ENCODE results near the gene HMGB2.

HMGB2 gene

DNA sequence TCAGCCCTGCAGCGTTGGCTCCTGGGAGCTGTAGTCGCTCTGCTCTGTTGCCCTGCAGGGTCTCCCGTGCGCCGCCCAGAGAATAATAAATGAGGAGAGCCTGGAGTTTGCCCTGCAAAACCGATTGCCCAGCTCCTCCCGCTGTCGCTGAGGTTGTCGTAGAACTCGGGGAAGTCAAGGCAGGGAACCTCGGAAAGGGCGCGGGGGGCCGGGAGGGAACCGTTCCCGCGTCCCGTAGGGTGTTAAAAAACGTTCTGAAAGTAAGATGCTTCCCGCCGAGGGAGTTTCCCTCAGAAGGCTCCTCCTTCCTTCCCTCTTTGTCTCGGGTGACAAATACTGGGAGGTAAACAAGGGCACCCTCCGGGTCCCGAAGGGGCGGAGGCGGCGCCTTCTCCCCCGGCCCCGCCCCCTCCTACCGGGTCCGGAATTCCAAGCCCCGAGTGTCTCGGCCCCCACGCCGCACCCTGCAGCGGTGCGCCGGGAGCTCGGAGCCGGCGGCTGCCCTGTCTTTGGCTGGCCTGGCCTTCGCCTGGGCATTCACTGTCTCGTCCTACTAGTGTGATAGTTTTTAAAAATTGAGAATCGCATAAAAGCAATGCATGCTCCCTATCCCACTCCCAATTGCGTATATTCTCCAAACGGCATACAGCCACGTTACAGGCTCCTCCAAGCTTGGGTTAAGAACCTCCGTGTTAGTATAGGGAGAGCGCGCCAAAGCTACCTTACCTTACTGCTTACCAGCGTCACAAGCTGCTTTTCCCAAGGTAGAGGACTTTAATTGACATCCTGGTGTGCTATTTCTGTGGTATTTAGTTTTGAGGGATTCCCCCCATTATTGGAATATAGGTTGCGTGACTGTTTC, 964 bp upstream of the HMGB2 start:
- peak; percentile 2 for DNase-seq (ENCODE audit: low read depth)

DNA sequence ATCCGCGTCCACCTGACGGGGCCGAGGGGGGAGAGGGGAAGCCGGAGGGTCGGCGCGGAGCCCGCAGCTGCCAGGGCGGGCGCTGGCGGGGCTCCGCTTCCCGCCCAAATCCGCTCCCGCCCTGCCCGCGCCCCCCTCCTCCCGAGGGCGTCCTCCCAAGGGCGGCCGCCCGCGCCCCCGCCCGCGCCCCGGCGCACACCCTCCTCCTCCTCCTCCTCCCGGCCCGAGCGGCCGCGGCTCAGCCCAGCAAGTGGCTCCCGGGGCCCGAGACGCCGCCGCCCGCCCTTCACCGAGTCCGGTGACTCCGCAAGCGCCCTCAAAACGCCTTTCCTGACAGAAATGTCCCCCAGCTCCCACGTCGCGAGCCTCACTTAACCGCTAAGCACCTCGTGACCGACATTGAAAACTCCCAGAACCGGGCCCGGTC, 487 bp downstream of the HMGB2 start:
- DNase-seq (ENCODE audit: low read depth) = peak; percentile 30

DNA sequence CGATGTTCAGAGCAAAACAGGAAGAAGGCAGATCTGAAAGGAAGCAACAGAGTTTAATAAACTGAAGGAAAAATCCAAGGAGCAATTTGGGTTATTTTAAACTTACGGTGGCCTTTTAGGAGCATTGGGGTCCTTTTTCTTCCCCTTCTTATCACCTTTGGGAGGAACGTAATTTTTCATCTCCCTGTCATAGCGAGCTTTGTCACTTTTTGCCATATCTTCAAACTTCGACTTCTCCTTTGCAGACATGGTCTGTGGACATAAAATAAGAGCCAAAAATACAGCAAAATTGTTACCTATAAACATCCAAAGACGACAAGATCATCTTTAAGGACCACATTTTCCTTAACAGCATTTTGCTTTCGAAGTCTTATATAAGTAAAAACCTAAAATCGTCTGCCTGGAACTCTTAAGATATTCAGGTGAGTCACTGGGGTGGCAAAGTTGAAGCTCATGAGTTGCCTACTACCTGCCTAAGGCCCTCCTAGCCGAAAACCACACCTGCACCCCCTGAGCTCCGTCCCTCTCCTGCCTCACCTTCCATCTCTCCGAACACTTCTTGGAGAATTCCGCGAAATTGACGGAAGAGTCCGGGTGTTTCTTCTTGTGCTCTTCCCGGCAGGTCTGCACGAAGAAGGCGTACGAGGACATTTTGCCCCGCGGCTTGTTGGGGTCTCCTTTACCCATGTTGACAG, 1.0 kb downstream of the HMGB2 start:
- DNase-seq (ENCODE audit: low read depth) = no peak

DNA sequence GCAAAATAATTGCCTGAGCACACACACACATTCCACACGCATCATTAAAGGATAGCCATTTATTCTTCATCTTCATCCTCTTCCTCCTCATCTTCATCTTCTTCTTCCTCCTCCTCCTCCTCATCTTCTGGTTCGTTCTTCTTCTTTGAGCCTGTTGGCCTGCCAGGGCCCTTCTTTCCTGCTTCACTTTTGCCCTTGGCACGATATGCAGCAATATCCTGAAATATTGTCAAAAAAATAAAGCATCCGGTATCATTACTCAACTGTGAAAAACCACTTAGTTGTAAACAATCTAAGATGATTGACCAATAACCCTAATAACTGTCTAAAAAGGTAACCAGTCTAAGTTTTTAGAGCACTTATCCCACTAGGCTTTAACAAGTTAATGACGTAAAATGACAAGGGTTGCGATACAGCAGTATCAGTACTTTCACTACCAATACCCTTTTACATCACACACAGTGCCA, 2.1 kb downstream of the HMGB2 start:
- no peak for DNase-seq (ENCODE audit: low read depth)

DNA sequence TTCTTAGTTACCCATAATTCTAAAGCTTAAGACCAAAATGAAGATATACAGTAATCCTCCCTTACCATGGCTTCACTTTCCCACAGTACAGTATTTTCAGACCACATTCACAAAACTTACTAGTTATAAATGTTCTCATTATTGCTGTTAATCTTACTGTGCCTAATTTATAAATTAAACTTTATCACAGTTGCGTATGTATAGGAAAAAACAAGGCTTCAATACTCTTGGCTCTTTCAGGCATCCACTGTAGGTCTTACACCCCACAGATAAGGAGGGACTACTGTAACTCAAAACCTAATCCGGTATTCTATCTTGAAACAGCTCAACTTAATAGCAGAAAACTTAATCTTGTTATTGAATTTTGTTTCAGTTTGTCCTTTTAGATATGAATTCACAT, 3.6 kb downstream of the HMGB2 start:
- no peak for DNase-seq (ENCODE audit: low read depth)

DNA sequence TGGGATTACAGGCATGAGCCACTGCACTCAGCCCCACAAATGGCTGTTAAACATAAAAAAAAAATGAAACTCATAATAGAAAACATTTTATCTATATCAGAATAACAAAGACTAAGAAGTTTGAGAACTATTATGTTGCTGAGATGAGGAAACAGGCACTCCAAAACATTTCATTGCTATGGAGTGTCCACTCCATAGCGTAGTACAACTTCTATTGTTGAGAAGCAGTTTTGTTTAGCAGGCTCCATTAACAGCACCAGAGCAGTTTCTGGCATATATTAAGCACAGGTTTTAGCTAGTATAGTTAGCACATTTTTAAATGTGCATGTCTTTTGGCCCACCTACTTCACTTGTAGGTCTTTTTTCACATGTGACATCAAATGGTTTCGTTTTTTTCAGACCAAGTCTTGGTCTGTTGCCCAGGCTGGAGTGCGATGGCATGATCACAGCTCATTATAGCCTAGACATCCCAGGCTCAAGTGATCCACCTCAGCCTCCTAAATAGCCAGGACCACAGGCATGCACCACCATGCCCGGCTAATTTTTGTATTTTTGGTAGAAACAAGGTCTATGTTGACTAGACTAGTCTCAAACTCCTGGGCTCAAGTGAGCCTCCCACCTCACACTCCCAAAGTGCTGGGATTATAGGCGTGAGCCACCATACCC, 5.8 kb downstream of the HMGB2 start:
- no peak for DNase-seq (ENCODE audit: low read depth)

DNA sequence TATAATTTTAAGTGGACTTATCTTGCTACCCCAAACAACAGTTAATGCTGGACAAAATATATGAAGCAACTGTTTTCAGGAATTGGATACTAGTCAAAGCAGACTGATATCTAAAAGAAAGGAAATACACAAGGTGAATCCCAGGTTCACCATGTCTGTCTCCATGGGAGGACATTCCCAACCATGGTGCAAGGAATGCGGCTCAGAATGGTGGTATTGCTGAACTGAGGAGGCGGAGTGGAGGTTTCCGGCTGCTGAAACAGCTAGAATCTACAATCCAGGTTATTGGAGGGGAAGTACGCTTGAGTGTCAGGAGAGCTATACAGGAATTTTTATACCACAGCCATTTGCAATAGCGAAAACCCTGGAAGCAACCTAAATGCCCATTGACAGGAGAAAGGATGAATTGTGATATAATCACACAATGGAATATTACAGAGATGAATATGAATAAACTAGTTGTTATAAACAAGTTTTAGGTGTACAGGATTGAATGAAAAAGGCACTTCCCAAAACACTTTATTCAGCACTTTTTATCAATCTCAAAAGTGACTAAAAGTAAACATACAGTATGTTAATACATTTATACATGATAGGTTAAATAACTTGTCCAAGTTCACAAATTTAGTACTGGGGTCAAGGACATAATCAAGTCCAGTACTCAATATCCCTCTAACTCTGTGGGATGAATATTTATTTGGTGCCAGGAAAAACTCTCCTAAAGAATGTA, 9.0 kb downstream of the HMGB2 start:
- DNase-seq (ENCODE audit: low read depth) = no peak

DNA sequence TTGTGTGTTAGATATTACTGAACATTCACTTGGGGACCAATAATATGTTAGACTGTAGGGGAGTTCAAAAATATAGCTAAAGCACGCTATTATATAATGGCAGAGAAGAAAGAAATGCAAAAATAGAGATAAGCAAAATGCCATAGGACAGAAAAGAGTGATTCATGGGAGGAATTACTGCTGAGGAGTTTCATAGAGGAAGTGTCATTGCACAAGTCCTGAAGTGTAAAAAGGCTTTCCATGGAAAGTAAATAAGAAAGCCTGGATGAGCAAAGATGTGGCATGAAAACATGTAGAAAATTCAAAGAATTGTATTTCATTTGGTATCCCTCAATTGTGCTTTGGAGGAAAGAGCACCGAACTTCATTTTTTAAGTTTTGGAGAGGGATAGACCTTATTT, 14.5 kb downstream of the HMGB2 start:
- no peak for DNase-seq (ENCODE audit: low read depth)

DNA sequence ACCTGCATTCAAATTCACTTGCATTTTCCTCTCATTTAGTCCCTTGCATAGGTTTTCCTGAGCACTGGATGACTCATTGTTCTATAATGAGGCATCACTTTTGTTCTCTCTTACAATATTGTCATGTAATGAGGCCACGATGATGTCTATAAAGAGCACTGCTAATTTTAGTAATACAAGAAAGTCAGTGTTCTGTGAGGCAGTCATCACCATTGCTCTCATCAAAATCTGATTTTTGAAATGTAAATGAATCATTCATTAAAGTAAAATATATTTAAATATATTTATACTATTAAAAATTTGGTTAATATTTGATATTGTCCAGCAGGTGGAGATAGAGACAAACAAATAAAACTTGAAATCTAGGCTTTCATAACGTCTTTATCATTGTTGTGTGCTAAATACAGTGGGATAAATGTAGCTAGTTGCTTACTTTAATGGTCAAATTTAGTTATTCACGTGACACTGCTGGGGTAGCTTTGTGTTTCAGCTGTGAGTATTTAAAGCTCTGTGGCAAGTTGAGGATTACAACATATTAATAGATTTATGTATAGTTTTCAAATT, 15.4 kb downstream of the HMGB2 start:
- DNase-seq (ENCODE audit: low read depth) = no peak

DNA sequence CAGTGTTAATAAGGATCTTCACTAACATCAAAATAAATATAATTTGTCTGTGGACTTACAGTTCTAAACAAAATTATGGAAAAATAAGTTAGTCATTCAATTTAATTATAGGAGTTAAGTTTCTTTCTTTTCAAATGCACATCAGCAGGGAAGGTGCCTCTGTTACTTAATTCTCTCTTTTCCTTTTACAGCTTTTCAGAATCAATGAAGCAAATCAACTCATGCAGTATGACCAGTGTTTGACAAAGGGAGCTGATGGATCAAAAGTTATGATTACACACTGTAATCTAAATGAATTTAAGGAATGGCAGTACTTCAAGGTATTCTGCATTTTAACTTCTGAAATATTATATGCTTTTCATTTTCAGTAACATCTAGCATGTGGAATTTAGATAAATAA, 15.9 kb downstream of the HMGB2 start:
- DNase-seq (ENCODE audit: low read depth) = no peak

DNA sequence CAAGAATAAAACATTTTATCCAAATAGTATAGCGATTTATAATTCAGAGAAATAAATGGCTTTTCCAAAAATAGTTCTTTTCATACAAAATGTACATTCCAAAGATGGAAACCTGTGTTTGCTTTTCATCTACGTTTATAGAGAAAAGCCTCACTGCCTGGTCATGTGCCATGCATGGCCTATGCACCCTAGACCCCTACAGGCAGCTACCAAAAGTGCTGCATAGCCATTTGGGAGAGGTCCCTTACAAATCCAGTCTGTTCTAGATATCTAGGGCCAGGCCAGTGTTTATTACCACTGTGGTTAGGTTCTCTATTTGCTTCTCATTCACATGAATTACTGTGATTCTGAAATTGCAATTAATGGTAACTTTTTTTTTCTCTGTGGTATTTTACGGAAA, 17.2 kb downstream of the HMGB2 start:
- no peak for DNase-seq (ENCODE audit: low read depth)

DNA sequence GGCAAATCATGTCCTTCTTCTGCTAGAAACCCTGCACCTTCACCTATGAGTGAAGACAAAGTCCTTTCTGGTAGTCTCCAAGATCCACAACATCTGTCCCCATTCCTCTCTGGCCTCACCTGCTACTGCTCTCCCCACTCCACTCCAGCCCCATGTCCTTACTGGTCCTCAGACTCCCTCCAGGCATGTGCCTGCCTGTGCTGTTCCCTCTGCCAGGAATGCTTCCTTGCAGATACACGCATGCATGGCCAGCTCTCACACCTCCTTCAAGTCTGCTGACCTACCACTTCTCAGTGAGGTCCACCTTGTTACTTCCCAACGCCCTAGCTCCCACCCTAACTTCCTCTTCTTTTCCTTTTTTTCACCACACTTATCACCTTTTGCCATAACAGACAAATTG, 18.1 kb downstream of the HMGB2 start:
- DNase-seq (ENCODE audit: low read depth) = no peak

DNA sequence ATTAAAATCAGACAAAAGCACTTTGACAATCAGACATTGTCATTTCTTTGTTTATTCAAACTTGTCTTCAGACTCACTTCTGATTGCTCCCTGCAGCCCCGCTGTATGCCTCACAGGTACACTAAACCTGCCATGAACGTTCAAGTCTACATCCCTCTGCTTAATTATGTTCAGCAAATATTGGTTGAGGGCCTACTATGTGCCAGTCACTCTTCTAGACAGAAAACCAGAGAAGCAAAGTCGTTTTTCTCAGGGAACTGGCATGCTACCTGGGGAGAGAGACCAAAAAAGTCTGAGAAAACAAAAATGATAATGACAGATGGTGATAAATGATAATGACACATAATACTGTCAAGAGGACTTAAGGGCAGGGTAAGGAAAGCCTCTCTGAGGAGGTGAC, 19.4 kb downstream of the HMGB2 start:
- DNase-seq (ENCODE audit: low read depth) = no peak

DNA sequence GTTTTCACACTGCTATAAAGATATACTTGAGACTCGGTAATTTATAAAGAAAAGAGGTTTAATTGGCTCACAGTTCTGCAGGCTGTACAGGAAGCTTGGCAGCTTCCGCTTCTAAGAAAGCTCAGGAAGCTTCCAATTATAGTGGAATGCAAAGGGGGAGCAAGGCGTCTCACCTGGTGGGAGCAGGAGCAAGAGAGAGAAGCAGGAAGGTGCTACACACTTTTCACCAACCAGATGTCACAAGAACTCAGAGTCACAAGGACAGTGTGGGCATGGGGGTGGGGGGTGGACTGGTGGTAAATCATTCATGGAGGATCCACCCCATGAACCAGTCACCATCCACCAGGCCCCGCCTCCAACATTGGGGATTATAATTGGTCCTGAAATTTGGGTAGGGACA, 22.8 kb downstream of the HMGB2 start:
- no peak for DNase-seq (ENCODE audit: low read depth)

DNA sequence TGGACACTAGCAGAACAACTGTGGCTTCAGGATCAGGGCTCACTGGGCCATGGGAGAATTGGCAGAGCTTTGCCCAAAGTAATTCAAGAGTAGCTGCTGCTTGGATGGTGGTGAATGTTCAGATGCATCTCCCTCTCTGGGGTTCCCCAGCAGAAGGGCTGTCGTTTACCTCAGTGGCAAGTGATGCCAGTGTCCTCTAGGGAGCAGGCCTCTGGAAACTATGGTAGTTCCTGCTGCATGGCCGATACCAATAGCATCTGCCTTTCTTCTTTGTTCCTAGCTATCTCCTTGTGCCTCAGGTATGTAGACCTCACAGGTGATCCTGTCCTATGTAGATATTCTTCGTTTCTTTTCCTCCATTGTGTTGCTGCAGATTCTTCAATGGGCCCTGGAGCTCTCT, 26.4 kb downstream of the HMGB2 start:
- no peak for DNase-seq (ENCODE audit: low read depth)

DNA sequence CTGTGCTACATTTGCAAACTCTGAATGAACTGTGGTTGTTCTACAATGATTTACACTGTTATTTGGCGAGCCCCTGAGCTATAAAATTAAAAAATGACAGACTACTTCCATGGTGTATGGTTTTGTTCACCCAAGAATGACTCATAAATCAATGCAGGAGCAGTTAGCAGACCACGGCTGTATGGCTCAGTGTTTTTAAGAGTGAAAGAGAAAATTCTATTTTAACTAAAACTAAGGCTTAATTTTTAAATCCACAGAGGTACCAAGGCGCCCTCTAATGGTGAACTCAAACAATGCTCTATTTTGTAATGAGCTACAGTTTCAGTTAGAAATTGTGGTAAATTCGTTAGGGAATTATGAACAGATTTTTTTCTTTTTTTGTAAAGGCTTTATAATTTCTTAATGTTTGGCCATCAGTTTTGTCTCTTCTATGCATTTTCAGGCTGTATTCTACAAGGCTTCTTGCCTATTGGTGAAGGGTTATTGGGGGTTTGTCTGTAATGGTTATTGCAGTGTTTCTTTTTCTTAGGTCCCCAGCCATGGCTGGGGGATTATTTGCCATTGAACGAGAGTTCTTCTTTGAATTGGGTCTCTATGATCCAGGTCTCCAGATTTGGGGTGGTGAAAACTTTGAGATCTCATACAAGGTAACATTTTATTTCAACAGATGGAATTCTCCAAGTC, 32.5 kb downstream of the HMGB2 start:
- DNase-seq (ENCODE audit: low read depth) = no peak

DNA sequence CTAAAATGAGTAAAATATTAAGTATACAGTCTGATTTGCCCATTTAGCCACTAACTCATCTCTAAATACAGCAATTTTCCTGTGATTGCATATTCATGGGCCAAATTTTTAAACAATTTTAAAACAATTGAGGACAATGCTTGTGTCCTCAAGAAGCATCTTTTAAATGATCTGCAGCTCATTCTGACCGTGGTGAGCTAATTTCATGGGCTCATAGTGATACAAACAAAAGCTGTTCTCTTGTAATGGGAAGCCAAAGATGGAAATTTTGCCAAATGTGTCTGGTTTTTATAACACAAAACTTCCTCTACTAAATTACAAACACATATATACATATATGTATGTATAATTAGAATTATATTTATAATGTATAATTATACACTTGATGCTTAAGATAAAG, 39.7 kb downstream of the HMGB2 start:
- DNase-seq (ENCODE audit: low read depth) = no peak

DNA sequence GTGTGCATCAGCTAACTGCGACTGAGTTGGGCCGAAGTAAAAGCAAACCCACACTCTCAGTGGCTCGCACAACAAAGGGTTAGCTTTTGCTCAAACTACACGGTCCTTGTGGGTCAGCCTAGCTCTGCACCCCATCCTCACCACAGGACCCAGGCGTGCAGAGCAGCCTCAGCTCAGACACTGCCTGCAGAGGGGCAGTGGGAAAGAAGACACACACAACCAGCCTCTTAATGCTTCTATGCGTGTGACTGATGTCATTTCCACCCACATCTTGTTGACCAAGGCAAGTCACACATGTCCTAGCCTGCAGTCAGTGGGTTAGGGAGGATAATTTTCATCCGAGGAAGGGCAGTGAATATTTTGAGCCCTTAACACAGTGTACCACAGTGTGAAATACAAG, 40.5 kb downstream of the HMGB2 start:
- no peak for DNase-seq (ENCODE audit: low read depth)

DNA sequence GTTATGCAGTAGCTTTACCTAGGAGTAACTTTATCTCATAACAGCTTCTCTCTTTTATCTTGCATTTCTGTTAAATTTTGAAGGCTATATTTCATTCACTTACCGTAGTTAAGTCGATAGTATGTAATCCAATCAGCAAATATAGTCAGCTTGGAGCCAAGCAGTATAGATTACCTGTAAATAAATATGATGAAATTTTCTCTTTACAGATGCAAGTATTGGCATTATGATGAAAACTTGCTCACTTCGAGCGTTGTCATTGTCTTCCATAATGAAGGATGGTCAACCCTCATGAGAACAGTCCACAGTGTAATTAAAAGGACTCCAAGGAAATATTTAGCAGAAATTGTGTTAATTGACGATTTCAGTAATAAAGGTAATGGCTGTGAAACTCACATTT, 42.3 kb downstream of the HMGB2 start:
- DNase-seq (ENCODE audit: low read depth) = no peak

DNA sequence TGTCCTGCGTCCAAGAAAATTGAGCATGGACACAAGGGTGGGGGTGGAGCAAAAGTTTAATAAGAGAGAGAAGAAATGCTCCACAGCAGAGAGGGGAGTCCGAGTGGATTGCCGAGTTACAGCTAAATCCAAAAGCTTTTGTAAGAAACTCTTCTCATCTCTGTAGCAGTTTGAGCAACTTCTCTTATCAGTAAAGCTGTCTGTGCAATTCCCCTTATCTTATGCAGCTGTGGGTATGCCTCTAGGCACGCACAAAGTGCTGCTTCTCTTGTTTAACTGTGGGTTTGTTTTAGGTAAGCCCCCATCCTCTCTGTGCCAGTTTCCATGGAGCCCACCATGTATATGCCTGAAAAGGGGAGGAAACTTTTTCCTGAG, 44.8 kb downstream of the HMGB2 start:
- DNase-seq (ENCODE audit: low read depth) = no peak

DNA sequence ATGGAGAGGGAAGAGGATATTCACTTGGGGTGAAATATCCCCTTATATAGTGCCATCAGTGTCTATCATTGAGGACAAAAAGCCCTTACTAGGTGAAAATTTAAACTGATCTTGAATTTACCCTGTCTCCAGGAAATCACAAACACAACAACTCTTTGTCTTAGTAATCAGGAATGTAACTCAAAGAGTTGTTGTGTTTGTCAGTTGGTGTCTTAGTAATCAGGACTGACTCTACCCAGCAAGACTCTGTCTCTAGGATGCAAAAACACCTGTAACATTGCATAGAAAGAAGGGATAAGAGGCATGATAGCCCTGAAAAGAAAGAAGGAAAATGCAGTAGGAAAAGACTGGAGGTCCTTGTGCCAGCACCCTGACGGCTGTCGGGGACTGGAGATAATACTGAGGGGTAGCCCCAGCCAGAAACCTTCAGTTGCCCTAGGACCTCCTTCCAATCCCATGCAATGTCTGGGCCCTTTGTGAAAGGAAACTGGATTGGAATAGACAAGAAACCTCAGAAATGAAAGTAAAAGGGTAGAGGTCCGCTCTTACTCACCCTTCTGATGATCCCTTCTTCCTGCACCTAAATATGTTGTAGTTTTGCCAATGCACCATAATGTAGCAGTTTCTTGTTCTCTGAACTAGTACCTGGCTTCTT, 45.3 kb downstream of the HMGB2 start:
- DNase-seq (ENCODE audit: low read depth) = no peak
